ENCODE measurements around the gene SPINT3.
A peak's percentile ranks its signal among the peaks of the same experiment; 100 is the strongest.
"Not testable (repeated sequence)": the region's sequence is repeated elsewhere in the genome, so short reads cannot be mapped to it uniquely, and the experiment has no call there.

SPINT3 gene

GRCh38 chr20:45502561-45502960 is 12.9 kb downstream of the SPINT3 start:
- DNase-seq (ENCODE audit: low spot score), result no peak

GRCh38 chr20:45501600-45501999 is 13.8 kb downstream of the SPINT3 start:
- DNase-seq (ENCODE audit: low spot score), result no peak

GRCh38 chr20:45500022-45500421 is 15.4 kb downstream of the SPINT3 start:
- DNase-seq (ENCODE audit: low spot score), result no peak

GRCh38 chr20:45497971-45498494 is 17.4 kb downstream of the SPINT3 start:
- DNase-seq (ENCODE audit: low spot score), result no peak

- no peak for DNase-seq (ENCODE audit: low spot score)
Measured at GRCh38 chr20:45496166-45496565, 19.3 kb downstream of the SPINT3 start.

- DNase-seq (ENCODE audit: low spot score), result no peak
Measured at GRCh38 chr20:45495501-45495941, 19.9 kb downstream of the SPINT3 start.

GRCh38 chr20:45489083-45489531 is 26.3 kb downstream of the SPINT3 start:
- DNase-seq (ENCODE audit: low spot score), result peak; percentile 91

GRCh38 chr20:45487231-45487635 is 28.2 kb downstream of the SPINT3 start:
- no peak for DNase-seq (ENCODE audit: low spot score)

GRCh38 chr20:45485388-45485787 is 30.0 kb downstream of the SPINT3 start:
- DNase-seq (ENCODE audit: low spot score), result no peak

GRCh38 chr20:45484676-45485075 is 30.7 kb downstream of the SPINT3 start:
- no peak for DNase-seq (ENCODE audit: low spot score)

- no peak for DNase-seq (ENCODE audit: low spot score)
Measured at GRCh38 chr20:45479822-45480221, 35.6 kb downstream of the SPINT3 start.

- peak; percentile 10 for DNase-seq (ENCODE audit: low spot score)
Measured at GRCh38 chr20:45477530-45478148, 37.8 kb downstream of the SPINT3 start.

GRCh38 chr20:45472286-45472685 is 43.1 kb downstream of the SPINT3 start:
- DNase-seq (ENCODE audit: low spot score), result not testable (repeated sequence)

GRCh38 chr20:45470937-45471336 is 44.5 kb downstream of the SPINT3 start:
- DNase-seq (ENCODE audit: low spot score), result peak; percentile 28

- peak; percentile 71 for DNase-seq (ENCODE audit: low spot score)
Measured at GRCh38 chr20:45470262-45470931, 45.0 kb downstream of the SPINT3 start.

GRCh38 chr20:45469336-45470261 is 45.8 kb downstream of the SPINT3 start, which contains the start of gene WFDC2:
TSS of gene WFDC2 (plus strand) at chr20:45469753. CDS start at chr20:45469782, 29 bp downstream.
- DNase-seq (ENCODE audit: low spot score), result peak; percentile 49

GRCh38 chr20:45467861-45468260 is 47.6 kb downstream of the SPINT3 start:
- no peak for DNase-seq (ENCODE audit: low spot score)

- DNase-seq (ENCODE audit: low spot score), result no peak
Measured at GRCh38 chr20:45467172-45467571, 48.2 kb downstream of the SPINT3 start.

- DNase-seq (ENCODE audit: low spot score), result no peak
Measured at GRCh38 chr20:45465491-45466266, 49.7 kb downstream of the SPINT3 start.

GRCh38 chr20:45463709-45464108 is 51.7 kb downstream of the SPINT3 start:
- no peak for DNase-seq (ENCODE audit: low spot score)

All from kidney tubule cell (primary cell).